ENCODE results near the gene SH3BP2.

Gene SH3BP2

GRCh38 chr4:2790583-2791517 lies 2.0 kb upstream of the SH3BP2 start:
- DNase-seq (ENCODE audit: low read depth), result no peak

- DNase-seq (ENCODE audit: low read depth), result no peak
Observed at GRCh38 chr4:2791518-2792395, 1.1 kb upstream of the SH3BP2 start.

- DNase-seq (ENCODE audit: low read depth), result no peak
Observed at GRCh38 chr4:2792396-2792710, 532 bp upstream of the SH3BP2 start.

- DNase-seq (ENCODE audit: low read depth), result no peak
Observed at GRCh38 chr4:2793586-2794485, 951 bp downstream of the SH3BP2 start.

- no peak for DNase-seq (ENCODE audit: low read depth)
Observed at GRCh38 chr4:2794486-2795299, 1.8 kb downstream of the SH3BP2 start.

GRCh38 chr4:2795300-2795892 lies 2.5 kb downstream of the SH3BP2 start:
- no peak for DNase-seq (ENCODE audit: low read depth)

- no peak for DNase-seq (ENCODE audit: low read depth)
Observed at GRCh38 chr4:2795893-2796848, 3.3 kb downstream of the SH3BP2 start.

GRCh38 chr4:2796849-2797544 lies 4.1 kb downstream of the SH3BP2 start:
- DNase-seq (ENCODE audit: low read depth), result no peak

GRCh38 chr4:2797545-2798305 lies 4.8 kb downstream of the SH3BP2 start:
- DNase-seq (ENCODE audit: low read depth), result peak; percentile 52

GRCh38 chr4:2798399-2799223 lies 5.7 kb downstream of the SH3BP2 start:
- DNase-seq (ENCODE audit: low read depth), result peak; percentile 53

GRCh38 chr4:2799224-2799911 lies 6.5 kb downstream of the SH3BP2 start:
- DNase-seq (ENCODE audit: low read depth), result no peak

- no peak for DNase-seq (ENCODE audit: low read depth)
Observed at GRCh38 chr4:2799971-2800690, 7.2 kb downstream of the SH3BP2 start.

GRCh38 chr4:2800691-2801596 lies 8.1 kb downstream of the SH3BP2 start:
- DNase-seq (ENCODE audit: low read depth), result no peak

- DNase-seq (ENCODE audit: low read depth), result no peak
Observed at GRCh38 chr4:2802618-2803531, 10.0 kb downstream of the SH3BP2 start.
